HUES6 (cell line): ENCODE data around the gene EGFL8.
"Not testable (repeated sequence)": the region's sequence is repeated elsewhere in the genome, so short reads cannot be mapped to it uniquely, and the experiment has no call there.

Experiments used
- H3K27ac ChIP-seq: 2 replicates; pipeline ENCODE4 v1.7.0; 2013; ENCODE audit warnings: low read depth, mild to moderate bottlenecking, low read length, inconsistent platforms
- H3K27me3 ChIP-seq: 2 replicates; pipeline ENCODE4 v1.6.1; 2013; ENCODE audit warnings: low read length; ENCODE audit not compliant: control insufficient read depth, insufficient read depth
- H3K36me3 ChIP-seq: 2 replicates; pipeline ENCODE4 v1.6.1; 2013; ENCODE audit warnings: low read length; ENCODE audit not compliant: control insufficient read depth, insufficient read depth
- H3K4me1 ChIP-seq: 2 replicates; pipeline ENCODE4 v1.6.1; 2013; ENCODE audit warnings: low read length; ENCODE audit not compliant: control insufficient read depth, insufficient read depth
- H3K4me3 ChIP-seq: 2 replicates; pipeline ENCODE4 v1.5.1; 2013; ENCODE audit warnings: low read depth, low read length
- H3K9ac ChIP-seq: one replicate; pipeline ENCODE4 v1.6.1; 2013; ENCODE audit warnings: mild to moderate bottlenecking, low read length
- H3K9me3 ChIP-seq: 2 replicates; pipeline ENCODE4 v1.6.1; 2013; ENCODE audit warnings: low read depth, low read length; ENCODE audit not compliant: control insufficient read depth, insufficient read depth

EGFL8 gene

DNA sequence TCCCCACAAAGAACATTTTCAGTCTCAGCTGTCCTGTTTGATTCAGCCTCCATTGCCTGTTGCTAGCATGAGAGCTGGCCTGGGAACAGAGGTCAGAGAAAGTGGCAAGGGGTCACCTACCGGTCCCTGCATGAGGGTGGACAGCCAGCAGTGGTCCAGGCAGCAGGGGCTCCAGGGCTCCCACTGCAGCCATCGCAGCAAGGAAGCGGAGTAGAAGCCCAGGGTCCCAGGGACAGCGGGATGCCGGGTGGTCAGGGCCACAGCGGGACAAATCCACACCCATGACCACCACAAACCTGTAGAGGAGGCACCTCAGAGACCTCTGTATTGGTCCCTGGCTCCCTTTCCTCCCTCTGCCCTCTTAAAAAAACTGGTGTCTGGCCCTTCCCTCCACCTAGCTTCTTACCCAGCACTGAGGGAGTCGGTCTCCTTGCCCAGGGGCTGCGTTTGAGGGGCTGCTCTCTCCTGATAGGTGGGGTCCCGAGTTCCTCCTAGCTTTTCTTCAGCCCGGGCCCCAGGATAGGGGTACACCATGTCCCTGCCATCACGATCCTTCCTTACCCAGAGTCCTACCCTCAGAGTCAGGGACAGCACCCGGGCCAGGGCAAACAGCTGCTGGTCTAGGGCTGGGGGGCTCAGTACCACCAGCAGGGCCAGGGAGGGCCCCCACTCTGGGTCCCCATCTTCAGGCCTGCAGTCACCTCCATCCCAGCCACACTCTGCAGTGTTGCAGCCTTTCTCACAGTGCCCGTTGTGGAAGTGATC lies 36.5 kb downstream of the EGFL8 start:
- Histone ChIP-seq H3K9ac (no peak overlapping the region), H3K4me1 (peaks cover 11% of the 10 kb centered on the region), H3K9me3 (no peaks in the 10 kb centered on the region), H3K27ac (no peak overlapping the region), H3K4me3 (no peak overlapping the region), H3K36me3 (no peaks in the 10 kb centered on the region), H3K27me3 (no peaks in the 10 kb centered on the region; the same call in 1 of the 2 replicates)

DNA sequence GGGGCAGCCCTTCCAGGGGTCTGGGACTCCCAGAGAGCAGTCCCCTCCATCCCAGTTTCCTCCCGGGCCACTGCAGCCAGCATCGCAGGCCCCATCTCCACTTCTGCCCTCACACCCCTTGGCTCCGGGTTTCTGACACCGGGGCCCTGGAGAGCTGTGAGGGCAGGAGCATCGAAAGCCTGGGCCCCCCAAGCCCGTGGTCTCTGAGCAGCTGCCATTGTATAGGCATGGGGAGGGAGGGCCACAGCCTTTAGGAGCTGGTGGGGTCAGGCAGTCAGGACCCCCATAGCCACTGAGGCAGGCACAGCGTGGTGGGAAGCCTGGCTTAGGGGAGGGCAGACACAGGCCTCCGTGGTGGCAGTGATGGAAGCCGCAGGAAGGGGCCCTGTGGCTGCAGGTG lies 37.8 kb downstream of the EGFL8 start:
- no peak overlapping the region for H3K9ac ChIP-seq
- H3K4me3 ChIP-seq, result no peak overlapping the region
- no peaks in the 10 kb centered on the region for H3K9me3 ChIP-seq
- no peaks in the 10 kb centered on the region for H3K36me3 ChIP-seq
- no peak overlapping the region for H3K27ac ChIP-seq
- H3K27me3 ChIP-seq, result no peaks in the 10 kb centered on the region; the same call in 1 of the 2 replicates
- peaks cover 4% of the 10 kb centered on the region for H3K4me1 ChIP-seq

DNA sequence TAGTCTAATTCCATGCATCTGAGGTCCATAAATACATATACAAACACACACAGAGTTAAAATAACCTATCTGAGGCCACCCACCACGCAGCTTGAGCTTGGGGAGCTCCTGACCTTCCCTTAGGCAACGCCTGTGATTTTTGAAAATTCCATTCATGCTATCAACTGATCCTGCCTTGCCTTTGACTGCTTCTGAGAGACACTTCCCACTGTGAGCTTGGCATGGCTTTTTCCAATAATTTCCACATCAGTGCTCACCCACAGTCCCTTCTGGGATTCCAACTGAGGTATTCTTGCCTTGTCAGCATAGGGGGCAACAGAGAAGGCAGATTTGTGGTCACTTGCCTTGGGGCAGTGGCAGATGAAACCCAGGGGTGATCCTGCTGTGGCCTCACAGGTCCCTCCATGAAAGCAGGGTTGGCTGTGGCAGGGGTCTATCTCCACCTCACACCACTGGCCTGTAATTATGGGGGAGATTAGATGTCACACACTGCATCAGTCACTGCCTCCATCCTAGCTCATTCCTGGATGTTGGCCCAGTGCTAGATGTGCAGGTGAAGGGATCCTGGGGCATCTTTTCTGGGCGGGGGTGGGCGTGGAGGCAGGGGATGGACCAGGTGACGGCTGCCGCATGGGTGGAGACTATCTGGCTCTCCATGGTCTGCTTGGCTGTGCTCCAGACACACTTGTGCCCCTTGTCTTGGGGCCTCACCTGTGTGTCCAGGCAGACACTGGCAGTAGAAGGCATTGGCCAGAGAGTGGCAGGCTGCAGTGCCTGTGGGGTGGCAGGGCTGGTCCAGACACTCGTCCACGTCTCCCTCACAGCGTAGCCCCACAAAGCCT lies 39.3 kb downstream of the EGFL8 start:
- H3K27ac ChIP-seq, result no peak overlapping the region

DNA sequence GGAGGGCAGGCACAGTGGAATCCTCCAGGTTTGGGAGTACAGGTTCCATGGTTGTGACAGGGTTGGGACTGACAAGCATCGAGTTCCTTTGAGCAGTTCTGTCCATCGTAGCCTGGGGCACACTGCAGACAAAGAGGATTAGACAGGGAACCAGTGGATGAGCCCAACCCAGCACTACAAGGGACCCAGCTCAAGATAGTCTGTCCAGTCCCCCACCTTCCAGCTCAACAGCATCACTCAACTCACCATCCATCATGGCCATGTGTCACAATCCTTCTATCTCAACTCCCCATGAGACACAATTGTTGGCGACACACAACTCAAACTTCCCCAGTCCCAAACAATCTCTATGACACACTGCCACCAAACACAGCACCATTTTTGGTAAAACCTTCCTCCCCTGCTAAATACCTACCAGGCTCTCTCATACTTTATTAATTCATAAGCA lies 39.9 kb downstream of the EGFL8 start:
- no peaks in the 10 kb centered on the region; the same call in 1 of the 2 replicates for H3K27me3 ChIP-seq
- no peaks in the 10 kb centered on the region for H3K9me3 ChIP-seq
- no peak overlapping the region for H3K4me3 ChIP-seq
- no peaks in the 10 kb centered on the region for H3K4me1 ChIP-seq
- no peak overlapping the region for H3K27ac ChIP-seq
- no peaks in the 10 kb centered on the region for H3K36me3 ChIP-seq
- H3K9ac ChIP-seq, result no peak overlapping the region

More for the DNA sequence above, 39.3 kb downstream of the EGFL8 start:
- Histone ChIP-seq H3K27me3 (no peaks in the 10 kb centered on the region; the same call in 1 of the 2 replicates), H3K4me3 (no peak overlapping the region), H3K9ac (no peak overlapping the region), H3K9me3 (no peaks in the 10 kb centered on the region), H3K36me3 (no peaks in the 10 kb centered on the region), H3K4me1 (no peaks in the 10 kb centered on the region)

DNA sequence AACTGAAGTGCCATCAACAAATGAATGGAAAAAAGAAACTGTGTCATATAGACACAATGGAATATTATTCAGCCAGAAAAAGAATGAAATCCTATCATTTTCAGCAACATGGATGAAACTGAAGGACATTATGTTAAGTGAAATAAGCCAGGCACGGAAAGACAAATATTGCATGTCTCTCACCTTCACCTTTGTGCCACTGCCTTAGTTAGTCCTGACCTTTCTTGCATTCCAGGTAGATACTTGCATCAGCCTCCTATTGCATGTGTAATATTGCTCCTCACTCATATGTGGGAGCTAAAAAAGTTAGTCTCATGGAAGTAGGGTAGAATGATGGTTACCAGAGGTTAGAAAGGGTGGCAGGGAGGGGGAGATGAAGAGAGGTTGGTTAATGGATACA lies 44.6 kb downstream of the EGFL8 start:
- Histone ChIP-seq H3K9me3 (no peaks in the 10 kb centered on the region), H3K4me1 (no peaks in the 10 kb centered on the region), H3K9ac (no peak overlapping the region)

DNA sequence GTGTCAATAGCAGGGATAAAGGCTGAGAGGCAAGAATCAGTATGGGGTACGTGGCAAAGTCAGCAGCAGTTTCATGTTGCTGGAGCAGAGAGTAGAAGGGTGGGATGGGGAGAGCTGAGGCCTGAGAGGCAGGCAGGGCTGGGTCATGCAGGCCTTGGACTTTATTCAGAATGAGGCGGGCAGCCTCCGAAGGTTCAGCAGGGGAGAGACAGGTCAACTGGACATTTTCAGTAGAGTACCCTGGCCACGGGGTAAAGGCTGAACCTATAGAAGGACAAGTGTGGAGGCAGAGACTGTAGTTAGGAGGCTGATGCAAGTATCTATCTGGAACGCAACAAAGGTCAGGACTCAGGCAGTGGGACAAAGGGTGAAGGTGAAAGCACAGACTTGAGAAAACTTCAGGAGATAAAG lies 45.8 kb downstream of the EGFL8 start:
- Histone ChIP-seq H3K36me3 (no peaks in the 10 kb centered on the region), H3K4me1 (no peaks in the 10 kb centered on the region), H3K4me3 (no peak overlapping the region), H3K27me3 (no peaks in the 10 kb centered on the region; the same call in 1 of the 2 replicates), H3K27ac (no peak overlapping the region), H3K9me3 (no peaks in the 10 kb centered on the region), H3K9ac (no peak overlapping the region)

More for the DNA sequence above, 44.6 kb downstream of the EGFL8 start:
- H3K4me3 ChIP-seq, result no peak overlapping the region
- no peaks in the 10 kb centered on the region for H3K36me3 ChIP-seq
- no peak overlapping the region for H3K27ac ChIP-seq
- no peaks in the 10 kb centered on the region; the same call in 1 of the 2 replicates for H3K27me3 ChIP-seq

DNA sequence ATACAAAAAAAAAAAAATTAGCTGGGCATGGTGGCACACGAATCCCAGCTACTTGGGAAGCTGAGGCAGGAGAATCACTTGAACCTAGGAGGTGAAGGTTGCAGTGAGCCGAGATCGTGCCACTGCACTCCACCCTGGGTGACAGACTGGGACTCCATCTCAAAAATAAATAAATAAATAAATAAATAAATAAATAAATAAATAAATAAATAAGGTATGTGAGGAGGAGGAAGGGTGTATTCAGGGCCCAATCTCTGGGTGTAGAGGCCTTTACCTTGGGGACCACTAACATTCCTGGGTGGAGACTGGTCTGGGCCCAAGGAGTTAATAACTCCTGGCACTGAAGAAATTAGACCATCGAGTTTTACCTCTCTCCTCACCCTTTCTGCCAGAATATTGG lies 47.0 kb downstream of the EGFL8 start:
- H3K36me3 ChIP-seq, H3K27ac ChIP-seq, H3K27me3 ChIP-seq, H3K9ac ChIP-seq, H3K9me3 ChIP-seq, H3K4me1 ChIP-seq, H3K4me3 ChIP-seq: not testable (repeated sequence)

DNA sequence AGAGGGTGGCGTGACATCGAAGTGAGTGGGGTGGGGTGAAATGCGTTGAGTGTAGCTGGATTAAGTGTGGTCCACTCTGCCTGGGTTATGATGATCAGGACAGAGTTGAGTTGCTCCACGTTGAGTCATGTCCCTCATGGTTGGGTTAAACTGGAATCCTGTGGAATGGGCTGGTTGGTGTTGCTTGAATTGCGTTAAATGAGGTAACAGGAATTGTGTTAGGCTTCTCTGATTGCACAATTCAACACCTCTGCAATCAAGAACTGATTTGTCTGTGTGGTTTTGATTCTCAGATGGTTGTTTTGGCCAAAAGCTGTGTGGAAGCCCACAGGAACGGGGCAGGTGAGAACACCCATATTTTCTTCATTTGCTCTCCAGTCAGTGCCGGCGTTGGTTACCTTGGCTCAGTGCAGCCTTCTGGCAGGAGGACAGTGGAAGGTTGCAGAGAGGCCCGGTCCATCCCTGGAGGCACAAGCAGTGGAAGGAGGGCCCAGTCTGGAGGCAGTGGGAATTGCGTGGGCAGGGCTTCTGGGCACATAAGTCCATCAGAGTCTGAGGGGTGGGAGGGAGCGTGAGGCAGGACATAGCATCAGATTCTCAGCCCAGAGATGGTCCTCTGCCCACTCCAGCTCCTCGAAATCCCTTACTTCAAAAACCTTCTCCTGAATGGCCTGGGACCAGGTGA lies 47.8 kb downstream of the EGFL8 start:
- Histone ChIP-seq H3K27me3 (no peaks in the 10 kb centered on the region; the same call in 1 of the 2 replicates), H3K4me3 (no peak overlapping the region), H3K27ac (no peak overlapping the region)

DNA sequence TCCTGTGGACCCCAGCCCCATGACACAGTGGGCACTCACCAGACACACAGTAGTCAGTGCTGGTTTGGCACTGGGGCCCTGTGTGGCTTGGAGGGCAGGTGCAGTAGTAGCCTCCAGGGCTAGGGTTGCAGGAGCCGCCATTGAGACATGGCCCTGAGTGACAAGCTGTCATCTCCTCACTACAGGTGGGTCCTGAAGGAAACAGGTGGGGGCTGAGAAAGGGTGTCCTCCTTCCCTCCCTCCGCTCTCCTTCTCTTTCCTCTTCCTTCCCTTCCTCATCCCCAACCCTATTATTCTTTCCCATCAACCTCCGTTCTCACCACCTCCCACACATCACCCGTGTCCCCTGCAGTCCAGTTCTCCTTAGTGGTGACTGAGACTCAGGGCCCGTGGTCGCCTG lies 49.3 kb downstream of the EGFL8 start:
- Histone ChIP-seq H3K27me3 (peaks cover 2% of the 10 kb centered on the region; the same call in 1 of the 2 replicates), H3K27ac (no peak overlapping the region), H3K9me3 (no peaks in the 10 kb centered on the region), H3K4me3 (no peak overlapping the region), H3K4me1 (no peaks in the 10 kb centered on the region), H3K36me3 (no peaks in the 10 kb centered on the region), H3K9ac (no peak overlapping the region)

More for the DNA sequence above, 47.8 kb downstream of the EGFL8 start:
- Histone ChIP-seq H3K4me1 (no peaks in the 10 kb centered on the region), H3K36me3 (no peaks in the 10 kb centered on the region), H3K9me3 (no peaks in the 10 kb centered on the region), H3K9ac (no peak overlapping the region)

DNA sequence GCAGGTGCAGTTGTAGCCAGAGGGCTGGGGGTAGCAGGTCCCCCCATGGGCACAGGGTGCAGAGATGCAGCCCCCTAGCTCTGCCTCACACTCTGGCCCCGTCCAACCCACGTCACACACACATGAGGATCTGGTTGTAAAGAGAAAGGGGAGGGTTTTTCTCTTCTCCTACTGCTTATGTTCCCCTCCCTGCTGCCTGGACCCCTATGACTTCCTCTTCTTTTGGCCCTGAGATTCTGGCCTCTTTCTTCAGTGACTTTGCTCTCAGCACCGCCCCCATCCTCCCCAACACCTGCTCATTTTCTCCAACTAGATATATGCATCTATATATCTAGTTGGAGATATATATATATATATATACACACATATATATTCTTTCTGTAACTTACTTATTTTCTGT lies 49.7 kb downstream of the EGFL8 start:
- Histone ChIP-seq H3K4me3 (no peak overlapping the region), H3K4me1 (no peaks in the 10 kb centered on the region), H3K36me3 (no peaks in the 10 kb centered on the region), H3K27me3 (peaks cover 5% of the 10 kb centered on the region; the same call in 1 of the 2 replicates), H3K27ac (no peak overlapping the region), H3K9ac (no peak overlapping the region), H3K9me3 (no peaks in the 10 kb centered on the region)
